Caco-2 (cell line): ENCODE measurements around the gene SUPT3H. TPM values are rescaled to one million over a fixed set of nuclear protein-coding genes. Genes with fewer than 3 reads are reported as not detected.

ENCODE experiments used
- BruUV-seq: library from RNA; stranded (reverse); fragments of 400-500 nt; replicated peaks from 2 replicates; lab custom pipeline; 2021; lab: Mats Ljungman, UMichigan
- CTCF ChIA-PET: fragments of 300-600 bp; sonication (Branson Sonifier 250); formaldehyde crosslinking; loops from one replicate; lab custom pipeline; 2022; ENCODE audit warnings: antibody characterized with exemption; lab: Charles Lee
- POLR2A ChIA-PET: fragments of 300-600 bp; sonication (Branson Sonifier 250); formaldehyde crosslinking; loops from one replicate; lab custom pipeline; 2022; ENCODE audit warnings: antibody characterized with exemption; lab: Charles Lee
- DNase-seq, 2 experiments: peaks; one replicate each; pipeline versions ENCODE4 v3.0.0 to v3.0.0-alpha.2; 2020 to 2022
- H3K27me3 ChIP-seq: replicated peaks from 2 replicates; pipeline ENCODE4 v1.6.0; 2011; ENCODE audit warnings: low read length; ENCODE audit not compliant: control insufficient read depth, insufficient read depth
- H3K36me3 ChIP-seq: 2 replicates; pipeline ENCODE4 v1.5.1; 2011; ENCODE audit warnings: low read length; ENCODE audit not compliant: control insufficient read depth, insufficient read depth
- H3K4me1 ChIP-seq: fragments of 250-450 bp; sonication (Bioruptor Pico); 2 replicates; pipeline ENCODE4 v1.5.1; 2020; ENCODE audit warnings: mild to moderate bottlenecking
- H3K4me3 ChIP-seq: 2 replicates; pipeline ENCODE4 v1.5.1; 2011; ENCODE audit warnings: low read depth, mild to moderate bottlenecking, control low read depth, low read length
- H3K9me3 ChIP-seq: fragments of 250-450 bp; sonication (Bioruptor Pico); 2 replicates; pipeline ENCODE4 v1.5.1; 2020; ENCODE audit warnings: mild to moderate bottlenecking, moderate library complexity
- H3K27ac Mint-ChIP-seq: one replicate; pipeline ENCODE4 v1.8.0; 2022; ENCODE audit warnings: mixed read lengths; ENCODE audit not compliant: unreplicated experiment
- H3K27me3 Mint-ChIP-seq: one replicate; pipeline ENCODE4 v1.8.0; 2022; ENCODE audit warnings: mixed read lengths; ENCODE audit not compliant: insufficient read depth, unreplicated experiment
- H3K36me3 Mint-ChIP-seq: one replicate; pipeline ENCODE4 v1.8.0; 2022; ENCODE audit warnings: mild to moderate bottlenecking, mixed read lengths; ENCODE audit not compliant: insufficient read depth, unreplicated experiment
- H3K4me1 Mint-ChIP-seq: one replicate; pipeline ENCODE4 v1.8.0; 2022; ENCODE audit warnings: low read depth, mixed read lengths; ENCODE audit not compliant: unreplicated experiment
- H3K4me3 Mint-ChIP-seq: one replicate; pipeline ENCODE4 v1.8.0; 2022; ENCODE audit warnings: mild to moderate bottlenecking, moderate library complexity, mixed read lengths; ENCODE audit not compliant: unreplicated experiment
- H3K9me3 Mint-ChIP-seq: one replicate; pipeline ENCODE4 v1.8.0; 2022; ENCODE audit warnings: mixed read lengths; ENCODE audit not compliant: unreplicated experiment
- CTCF ChIP-seq, 2 experiments: fragments of 200-600 bp in 1 of 2; IDR thresholded peaks; 1 replicate in 1 of 2; 2 replicates in 1 of 2; pipeline versions ENCODE4 v1.5.1 to v1.8.0; 2011 to 2022; ENCODE audit warnings: antibody characterized with exemption in 1 of 2, control low read depth in 1 of 2, inconsistent platforms in 1 of 2, low read depth in 1 of 2, low read length in 1 of 2, mild to moderate bottlenecking in 1 of 2, moderate library complexity in 1 of 2; ENCODE audit not compliant: insufficient read depth in 1 of 2, severe bottlenecking in 1 of 2, unreplicated experiment in 1 of 2
- intact Hi-C: fragments of 100-400 bp; cut with micrococcal nuclease; formaldehyde crosslinking; loops from one replicate; pipeline ENCODE4 v1.10.0; 2022; ENCODE audit not compliant: unreplicated experiment
- total RNA-seq: library from RNA; stranded (reverse); gene quantifications from 2 replicates; pipeline ENCODE4 v1.2.3, GENCODE V29; 2022

SUPT3H gene
- total RNA-seq, 1 experiment from 2014 or later = 13.2 TPM

GRCh38 chr6:44980841-44981240 lies 396.9 kb downstream of the SUPT3H start:
- Histone ChIP-seq H3K4me3 (no peak overlapping the region), H3K36me3 (no peaks in the 10 kb centered on the region), H3K27me3 (no peaks in the 10 kb centered on the region), H3K9me3 (no peaks in the 10 kb centered on the region), H3K4me1 (no peaks in the 10 kb centered on the region; the same call in 1 of the 2 replicates)
- Mint-ChIP-seq H3K4me1 (no peaks in the 10 kb centered on the region), H3K9me3 (no peaks in the 10 kb centered on the region), H3K36me3 (no peaks in the 10 kb centered on the region), H3K27me3 (no peaks in the 10 kb centered on the region), H3K27ac (no peak overlapping the region), H3K4me3 (no peak overlapping the region)
- no peak for TF ChIP-seq CTCF (IDR thresholded peaks at IDR 0.05; ENCODE audit: insufficient read depth in 1 of 2, low read depth in 1 of 2, low read length in 1 of 2, severe bottlenecking in 1 of 2, unreplicated experiment in 1 of 2)
- no peak for DNase-seq
- intact Hi-C loops = no loop called here
- no TSS peak for BruUV-seq
- ChIA-PET POLR2A (no interaction called here), CTCF (no interaction called here)

GRCh38 chr6:44976677-44977641 lies 400.8 kb downstream of the SUPT3H start:
- Mint-ChIP-seq H3K36me3 (no peaks in the 10 kb centered on the region), H3K9me3 (peaks cover 10% of the 10 kb centered on the region), H3K27me3 (no peaks in the 10 kb centered on the region), H3K4me3 (no peak overlapping the region), H3K4me1 (no peaks in the 10 kb centered on the region), H3K27ac (no peak overlapping the region)
- intact Hi-C loops = no loop called here
- no peak overlapping the region for H3K4me3 ChIP-seq
- no peaks in the 10 kb centered on the region for H3K27me3 ChIP-seq
- H3K4me1 ChIP-seq = no peaks in the 10 kb centered on the region
- CTCF ChIA-PET = no interaction called here
- TF ChIP-seq CTCF (IDR thresholded peaks at IDR 0.05; ENCODE audit: insufficient read depth in 1 of 2, low read depth in 1 of 2, low read length in 1 of 2, severe bottlenecking in 1 of 2, unreplicated experiment in 1 of 2) = no peak
- H3K9me3 ChIP-seq = peaks cover 16% of the 10 kb centered on the region; the same call in 1 of the 2 replicates
- BruUV-seq = no TSS peak
- POLR2A ChIA-PET = no interaction called here
- H3K36me3 ChIP-seq = no peaks in the 10 kb centered on the region
- DNase-seq = no peak

- no TSS peak for BruUV-seq
- peaks cover 10% of the 10 kb centered on the region for H3K9me3 Mint-ChIP-seq
- no peak overlapping the region for H3K4me3 Mint-ChIP-seq
- TF ChIP-seq CTCF (IDR thresholded peaks at IDR 0.05; ENCODE audit: insufficient read depth in 1 of 2, low read depth in 1 of 2, low read length in 1 of 2, severe bottlenecking in 1 of 2, unreplicated experiment in 1 of 2) = no peak
- intact Hi-C loops = no loop called here
- H3K4me1 Mint-ChIP-seq = no peaks in the 10 kb centered on the region
- no peaks in the 10 kb centered on the region for H3K27me3 Mint-ChIP-seq
- Histone ChIP-seq H3K9me3 (peaks cover 16% of the 10 kb centered on the region; the same call in 1 of the 2 replicates), H3K4me1 (no peaks in the 10 kb centered on the region), H3K27me3 (no peaks in the 10 kb centered on the region), H3K36me3 (no peaks in the 10 kb centered on the region), H3K4me3 (no peak overlapping the region)
- H3K27ac Mint-ChIP-seq = no peak overlapping the region
- ChIA-PET CTCF (no interaction called here), POLR2A (no interaction called here)
- DNase-seq = no peak
- no peaks in the 10 kb centered on the region for H3K36me3 Mint-ChIP-seq
These were observed 403.2 kb downstream of the SUPT3H start for GRCh38 chr6:44974511-44974910.
